LNCAP (cell line): ENCODE results near the gene PLEKHM3.

Experiments
- TF ChIP-seq, protein P1 (sequence below): fragments of 450-650 bp; IDR thresholded peaks from 2 replicates; pipeline ENCODE4 v1.5.1; 2017; ENCODE audit warnings: mild to moderate bottlenecking

Gene PLEKHM3

DNA sequence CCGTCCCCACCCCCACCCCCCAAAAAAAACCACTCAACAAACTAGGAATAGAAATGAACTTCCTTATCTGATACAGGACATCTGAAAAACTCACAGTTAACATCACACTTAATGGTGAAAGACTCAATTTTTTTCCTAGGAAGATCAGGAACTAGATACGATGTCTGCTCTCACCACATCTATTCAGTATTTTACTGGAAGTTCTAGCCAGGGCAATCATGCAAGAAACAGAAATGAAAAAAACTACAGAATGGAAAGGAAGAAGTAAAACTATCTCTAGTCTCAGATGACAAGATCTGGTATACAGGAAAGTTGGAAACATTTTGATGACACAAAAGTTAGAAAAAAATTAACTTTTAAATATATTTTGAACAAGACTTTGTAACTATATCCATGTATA lies 141.2 kb downstream of the PLEKHM3 start:
- TF ChIP-seq, protein P1, sequence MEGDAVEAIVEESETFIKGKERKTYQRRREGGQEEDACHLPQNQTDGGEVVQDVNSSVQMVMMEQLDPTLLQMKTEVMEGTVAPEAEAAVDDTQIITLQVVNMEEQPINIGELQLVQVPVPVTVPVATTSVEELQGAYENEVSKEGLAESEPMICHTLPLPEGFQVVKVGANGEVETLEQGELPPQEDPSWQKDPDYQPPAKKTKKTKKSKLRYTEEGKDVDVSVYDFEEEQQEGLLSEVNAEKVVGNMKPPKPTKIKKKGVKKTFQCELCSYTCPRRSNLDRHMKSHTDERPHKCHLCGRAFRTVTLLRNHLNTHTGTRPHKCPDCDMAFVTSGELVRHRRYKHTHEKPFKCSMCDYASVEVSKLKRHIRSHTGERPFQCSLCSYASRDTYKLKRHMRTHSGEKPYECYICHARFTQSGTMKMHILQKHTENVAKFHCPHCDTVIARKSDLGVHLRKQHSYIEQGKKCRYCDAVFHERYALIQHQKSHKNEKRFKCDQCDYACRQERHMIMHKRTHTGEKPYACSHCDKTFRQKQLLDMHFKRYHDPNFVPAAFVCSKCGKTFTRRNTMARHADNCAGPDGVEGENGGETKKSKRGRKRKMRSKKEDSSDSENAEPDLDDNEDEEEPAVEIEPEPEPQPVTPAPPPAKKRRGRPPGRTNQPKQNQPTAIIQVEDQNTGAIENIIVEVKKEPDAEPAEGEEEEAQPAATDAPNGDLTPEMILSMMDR = no peak

DNA sequence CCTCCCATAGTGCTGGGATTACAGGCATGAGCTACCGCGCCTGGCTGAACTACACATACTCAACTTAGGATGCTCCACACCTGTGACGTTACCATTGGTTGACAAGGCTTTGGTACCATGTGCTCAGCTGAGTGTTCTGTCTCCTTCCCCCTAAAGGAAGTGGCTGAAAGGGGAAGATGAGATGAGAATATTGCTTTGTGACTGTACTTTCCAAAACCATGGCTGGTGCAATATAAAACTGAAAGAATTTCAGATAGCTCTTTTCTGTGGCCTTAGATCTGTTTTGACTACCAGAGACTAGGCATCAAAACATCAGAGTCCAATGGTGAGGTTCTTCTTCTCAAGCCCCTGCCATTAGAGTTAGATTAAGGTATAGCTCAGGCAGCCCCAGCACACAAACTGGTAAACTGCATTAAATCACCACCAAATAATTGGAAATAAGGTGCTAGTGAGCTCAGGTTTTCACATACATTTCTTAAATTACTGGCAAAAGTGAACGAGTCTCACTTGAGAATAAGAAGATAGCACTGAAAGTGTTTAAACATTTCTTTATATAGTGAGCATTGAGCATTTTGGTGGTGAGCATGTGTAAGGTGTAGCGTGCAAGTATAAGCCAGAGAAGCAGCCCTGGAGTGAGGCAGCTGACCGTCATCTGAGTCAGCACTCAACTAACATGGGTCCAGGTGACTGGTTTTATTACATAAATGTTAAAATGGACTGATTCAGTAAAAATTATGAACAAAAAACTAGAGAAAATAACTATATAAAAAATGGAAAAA lies 142.1 kb downstream of the PLEKHM3 start:
- TF ChIP-seq, protein P1 = no peak

DNA sequence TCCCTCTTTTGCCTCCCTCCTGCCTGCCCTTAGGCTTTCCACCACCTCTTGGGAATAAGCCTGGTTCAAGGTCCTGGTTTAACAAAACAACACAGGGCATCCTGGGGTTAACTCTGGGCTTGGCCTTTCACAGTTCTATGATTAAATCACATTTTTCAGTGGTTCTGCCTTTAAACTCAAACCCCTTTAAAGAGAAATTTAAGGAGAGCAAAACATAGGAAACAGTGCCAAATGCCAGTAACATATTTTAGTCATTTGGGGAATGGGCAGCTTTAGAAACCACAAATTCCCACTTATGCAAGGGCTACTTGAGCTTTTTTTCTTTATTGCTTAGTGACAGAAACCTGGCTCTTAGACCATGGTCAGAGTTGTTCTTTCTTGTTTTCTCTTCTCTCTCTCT lies 143.4 kb downstream of the PLEKHM3 start:
- TF ChIP-seq, protein P1 = no peak

DNA sequence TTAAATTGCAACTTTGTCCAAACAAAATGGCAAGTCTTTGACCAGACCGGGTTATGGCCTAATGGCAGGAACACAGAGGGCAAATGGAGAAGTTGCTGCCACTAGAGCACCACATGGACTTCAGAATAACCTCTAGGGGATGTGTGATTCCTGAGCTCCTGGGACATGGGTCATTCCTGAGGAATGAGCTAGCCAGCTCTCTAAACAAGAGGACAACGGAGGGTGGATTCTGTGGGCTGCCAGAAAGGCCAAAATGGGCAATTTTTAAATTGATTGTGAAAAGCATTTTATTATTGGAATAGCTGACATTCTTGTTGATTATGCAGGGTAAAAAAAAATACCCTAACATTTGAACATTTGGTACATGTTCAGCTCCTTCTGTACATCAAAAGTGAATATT lies 145.8 kb downstream of the PLEKHM3 start:
- TF ChIP-seq, protein P1 = no peak

DNA sequence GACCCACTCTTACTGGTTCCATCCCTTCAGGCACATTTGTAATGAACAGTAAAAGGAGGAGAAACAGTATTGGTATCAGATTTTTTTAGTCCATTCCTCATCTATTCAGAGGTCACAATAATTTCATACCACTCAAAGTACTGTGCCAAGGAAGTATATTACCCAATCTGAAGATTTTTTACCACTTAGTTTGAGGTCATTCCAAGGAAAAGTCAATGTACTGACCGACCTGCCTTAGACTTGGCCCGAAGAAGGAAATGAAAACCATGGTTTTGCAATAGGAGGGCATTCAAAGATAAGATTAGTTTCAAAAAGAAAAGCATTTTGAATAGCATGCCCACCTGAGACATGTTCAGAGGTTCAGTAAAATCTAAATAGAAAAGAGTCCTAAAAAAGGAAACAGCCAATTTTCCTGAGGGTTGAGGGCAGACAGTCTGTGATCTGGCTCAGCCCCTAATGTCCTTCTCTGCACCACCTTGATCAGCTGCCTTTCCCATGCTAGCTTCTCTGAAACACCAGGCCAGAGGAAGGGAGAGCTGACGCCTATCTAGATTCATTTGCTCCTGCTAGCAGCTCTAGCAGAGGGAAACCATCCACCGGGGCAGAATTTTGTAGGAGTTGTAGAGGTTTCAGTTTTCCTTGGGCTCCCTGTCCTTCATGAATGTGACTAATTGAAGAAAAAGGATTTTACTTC lies 148.3 kb downstream of the PLEKHM3 start:
- TF ChIP-seq, protein P1 = no peak

DNA sequence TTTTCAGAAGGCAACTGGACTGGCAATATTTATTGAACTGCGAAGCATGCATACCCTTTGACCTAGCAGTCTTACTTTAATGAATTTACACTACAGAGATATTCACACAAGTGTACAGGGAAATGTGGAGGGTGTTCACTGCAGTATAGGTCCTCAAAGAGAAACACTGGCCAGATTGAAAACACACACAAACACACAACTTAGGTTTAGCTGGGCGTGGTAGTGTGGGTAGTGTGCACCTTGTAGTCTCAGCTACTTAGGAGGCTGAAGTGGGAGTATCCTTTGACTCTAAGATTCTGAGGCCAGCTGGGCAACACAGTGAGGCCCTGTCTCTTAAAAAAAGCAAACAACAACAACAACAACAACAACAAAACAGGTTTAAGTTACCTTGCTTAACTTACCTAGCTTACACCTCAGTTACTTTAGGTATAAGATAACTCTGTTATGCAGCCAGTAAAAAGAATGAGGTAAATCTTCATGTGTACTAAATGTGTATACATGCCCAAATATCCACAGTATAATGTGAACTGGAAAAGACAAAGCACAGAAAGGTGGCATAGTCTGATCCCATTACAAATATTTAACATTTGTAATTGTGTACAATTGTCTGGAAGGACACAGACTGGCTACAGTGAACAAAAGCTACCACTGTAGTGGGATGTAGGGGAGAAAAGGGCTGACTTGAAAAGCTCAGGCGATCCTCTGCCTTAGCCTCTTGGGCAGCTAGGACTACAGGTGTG lies 149.7 kb downstream of the PLEKHM3 start:
- TF ChIP-seq, protein P1 = no peak

DNA sequence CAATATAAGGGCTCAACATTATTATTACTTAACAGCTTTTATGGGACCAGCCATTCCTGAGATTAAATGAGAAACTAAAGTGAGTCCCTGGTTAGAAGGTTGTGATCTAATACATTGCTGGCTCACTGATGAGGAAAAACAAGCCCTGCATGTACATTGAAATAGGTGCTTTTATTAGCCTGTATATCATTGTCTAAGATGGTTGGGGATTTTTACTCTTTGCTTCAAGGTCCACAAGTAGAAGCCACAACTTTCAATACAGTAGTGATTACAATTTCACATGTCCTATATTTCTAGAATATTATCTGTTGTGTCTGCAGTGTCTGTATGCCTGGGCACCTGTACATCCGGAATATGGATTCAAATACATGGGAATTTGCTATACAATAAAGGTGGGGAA lies 151.5 kb downstream of the PLEKHM3 start:
- TF ChIP-seq, protein P1 = no peak
